Coronary artery (tissue), 2 donors: ENCODE data around the gene DAB1.
"Not testable (repeated sequence)": the region's sequence is repeated elsewhere in the genome, so short reads cannot be mapped to it uniquely, and the experiment has no call there.

ENCODE experiments used
- DNase-seq: peaks from one replicate; pipeline ENCODE4 v3.0.0-alpha.2; 2017; ENCODE audit warnings: low spot score
- H3K27ac ChIP-seq, 2 donors: fragments of 200-600 bp; sonication (generic); one replicate each; pipeline ENCODE4 v1.5.1; 2016 to 2019
- H3K4me3 ChIP-seq: fragments of 200-600 bp; sonication (generic); 2 replicates; pipeline ENCODE4 v1.5.1; 2016; ENCODE audit warnings: mild to moderate bottlenecking, moderate library complexity
- TF ChIP-seq, protein P1 (sequence below): fragments of 200-600 bp; sonication (generic); IDR thresholded peaks from one replicate; pipeline ENCODE4 v1.5.1; 2019; ENCODE audit warnings: antibody characterized with exemption

The DAB1 gene

DNA sequence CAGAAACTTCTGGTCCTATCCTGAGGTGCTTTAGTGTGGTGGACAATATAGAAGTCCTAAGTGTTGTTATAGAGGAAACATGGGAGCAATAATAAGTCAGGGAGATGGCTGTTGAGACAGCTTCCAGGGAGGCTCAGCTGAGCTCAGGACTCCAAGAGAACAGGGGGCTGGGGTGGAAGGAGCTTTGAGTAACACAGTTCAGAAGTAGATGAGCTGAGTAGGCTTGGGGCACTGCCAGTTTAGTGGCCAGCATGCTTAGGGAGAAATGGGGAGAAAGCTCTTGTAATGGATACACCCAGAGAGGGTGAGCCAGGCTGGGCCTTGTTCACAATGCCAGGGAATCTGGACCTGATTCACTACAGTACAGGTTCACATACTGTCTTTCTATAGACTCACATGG, 201.6 kb downstream of the DAB1 start:
- TF ChIP-seq, protein P1, sequence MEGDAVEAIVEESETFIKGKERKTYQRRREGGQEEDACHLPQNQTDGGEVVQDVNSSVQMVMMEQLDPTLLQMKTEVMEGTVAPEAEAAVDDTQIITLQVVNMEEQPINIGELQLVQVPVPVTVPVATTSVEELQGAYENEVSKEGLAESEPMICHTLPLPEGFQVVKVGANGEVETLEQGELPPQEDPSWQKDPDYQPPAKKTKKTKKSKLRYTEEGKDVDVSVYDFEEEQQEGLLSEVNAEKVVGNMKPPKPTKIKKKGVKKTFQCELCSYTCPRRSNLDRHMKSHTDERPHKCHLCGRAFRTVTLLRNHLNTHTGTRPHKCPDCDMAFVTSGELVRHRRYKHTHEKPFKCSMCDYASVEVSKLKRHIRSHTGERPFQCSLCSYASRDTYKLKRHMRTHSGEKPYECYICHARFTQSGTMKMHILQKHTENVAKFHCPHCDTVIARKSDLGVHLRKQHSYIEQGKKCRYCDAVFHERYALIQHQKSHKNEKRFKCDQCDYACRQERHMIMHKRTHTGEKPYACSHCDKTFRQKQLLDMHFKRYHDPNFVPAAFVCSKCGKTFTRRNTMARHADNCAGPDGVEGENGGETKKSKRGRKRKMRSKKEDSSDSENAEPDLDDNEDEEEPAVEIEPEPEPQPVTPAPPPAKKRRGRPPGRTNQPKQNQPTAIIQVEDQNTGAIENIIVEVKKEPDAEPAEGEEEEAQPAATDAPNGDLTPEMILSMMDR = no peak
- H3K4me3 ChIP-seq = no peak overlapping the region
- H3K27ac ChIP-seq = no peak overlapping the region

GRCh38 chr1:57220905-57221304, 203.0 kb downstream of the DAB1 start:
- not testable (repeated sequence) for DNase-seq, H3K4me3 ChIP-seq, H3K27ac ChIP-seq

More for the DNA sequence above, 201.6 kb downstream of the DAB1 start:
- DNase-seq = no peak

- Histone ChIP-seq H3K4me3 (no peak overlapping the region), H3K27ac (no peak overlapping the region)
- no peak for DNase-seq
- TF ChIP-seq, protein P1 = no peak
Measured at GRCh38 chr1:57218487-57219079, 205.3 kb downstream of the DAB1 start.

DNA sequence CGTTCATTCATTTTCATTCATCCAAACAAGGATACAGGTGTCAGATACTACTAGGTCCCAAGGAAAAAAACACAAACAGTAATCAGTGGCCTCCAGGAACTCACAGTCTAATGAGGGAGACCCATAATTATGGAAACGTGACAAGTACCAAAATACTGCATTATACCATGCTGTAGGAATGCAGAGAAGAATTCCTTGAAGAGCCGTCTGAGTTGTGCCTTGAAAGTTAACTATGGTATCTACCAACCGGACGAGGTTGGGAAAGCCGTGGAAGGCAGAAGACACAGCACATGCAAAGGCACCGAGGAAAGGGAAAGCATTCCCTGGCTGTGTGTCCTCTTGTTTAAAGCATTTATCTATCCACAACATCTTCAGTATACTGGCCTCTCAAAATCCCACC, 206.0 kb downstream of the DAB1 start:
- no peak overlapping the region for H3K27ac ChIP-seq
- no peak overlapping the region for H3K4me3 ChIP-seq
- TF ChIP-seq, protein P1 = no peak
- DNase-seq = no peak

DNA sequence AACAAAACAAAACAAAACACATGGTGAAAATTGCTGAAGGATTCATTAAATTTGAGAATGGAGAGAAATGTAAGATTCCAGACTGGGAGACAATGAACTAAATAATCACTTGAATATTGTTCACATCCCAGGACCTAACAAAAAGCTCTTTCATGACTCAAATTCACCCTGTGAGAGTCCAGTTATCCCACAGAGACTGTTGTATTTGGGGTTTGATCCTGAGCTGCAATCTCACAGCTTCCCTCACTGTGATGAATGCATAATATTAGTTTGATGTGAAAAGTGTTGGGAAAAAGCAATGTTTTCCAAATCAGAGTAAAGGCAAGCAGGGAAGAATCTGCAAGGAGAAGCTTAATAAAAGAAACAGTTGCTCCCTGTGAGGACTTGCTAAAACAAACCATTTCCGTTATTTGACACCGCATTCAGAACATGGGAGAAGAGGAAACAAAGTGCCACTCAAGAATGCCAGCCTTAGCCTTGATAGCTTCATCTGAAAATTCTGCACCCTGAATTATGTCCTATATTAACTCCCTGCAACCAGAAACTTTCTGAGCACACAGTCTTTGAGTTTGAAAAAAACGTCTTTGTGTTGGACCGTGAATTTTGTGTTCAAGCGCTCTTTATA, 208.8 kb downstream of the DAB1 start:
- no peak overlapping the region for H3K27ac ChIP-seq
- TF ChIP-seq, protein P1 = no peak
- DNase-seq = no peak
- H3K4me3 ChIP-seq = no peak overlapping the region

- TF ChIP-seq, protein P1 = no peak
- Histone ChIP-seq H3K4me3 (no peak overlapping the region), H3K27ac (no peak overlapping the region)
- DNase-seq = no peak
Measured at GRCh38 chr1:57210881-57211280, 213.0 kb downstream of the DAB1 start.

- TF ChIP-seq, protein P1 = no peak
- Histone ChIP-seq H3K4me3 (no peak overlapping the region), H3K27ac (no peak overlapping the region)
- DNase-seq = no peak
Measured at GRCh38 chr1:57209495-57209894, 214.4 kb downstream of the DAB1 start.
